Mesenteric fat pad (tissue), 1 donor: ENCODE results near the gene TMEM135. TPM values are rescaled to one million over a fixed set of nuclear protein-coding genes. Genes with fewer than 3 reads are reported as not detected.
"Not testable (repeated sequence)": the region's sequence is repeated elsewhere in the genome, so short reads cannot be mapped to it uniquely, and the experiment has no call there.

Source experiments
- DNase-seq: peaks from one replicate; pipeline ENCODE4 v3.0.0-alpha.2; 2020; ENCODE audit warnings: low spot score
- total RNA-seq: library from RNA; stranded (reverse); fragmentation: NEBNext Ultra II Directional; extraction: Animal tissue kit (Norgen Biotek cat#: 25700); gene quantifications from one replicate; pipeline ENCODE4 v1.2.1, GENCODE V29; 2021
- donor health status: DM: yes; HTN: yes; CAD: no.

The TMEM135 gene
- total RNA-seq, 1 donor from 2014 or later = 64.3 TPM

- DNase-seq = no peak
Observed at GRCh38 chr11:87255589-87255988, 217.9 kb downstream of the TMEM135 start.

- DNase-seq = no peak
Observed at GRCh38 chr11:87256694-87257340, 219.1 kb downstream of the TMEM135 start.

- DNase-seq = no peak
Observed at GRCh38 chr11:87258171-87258833, 220.6 kb downstream of the TMEM135 start.

DNA sequence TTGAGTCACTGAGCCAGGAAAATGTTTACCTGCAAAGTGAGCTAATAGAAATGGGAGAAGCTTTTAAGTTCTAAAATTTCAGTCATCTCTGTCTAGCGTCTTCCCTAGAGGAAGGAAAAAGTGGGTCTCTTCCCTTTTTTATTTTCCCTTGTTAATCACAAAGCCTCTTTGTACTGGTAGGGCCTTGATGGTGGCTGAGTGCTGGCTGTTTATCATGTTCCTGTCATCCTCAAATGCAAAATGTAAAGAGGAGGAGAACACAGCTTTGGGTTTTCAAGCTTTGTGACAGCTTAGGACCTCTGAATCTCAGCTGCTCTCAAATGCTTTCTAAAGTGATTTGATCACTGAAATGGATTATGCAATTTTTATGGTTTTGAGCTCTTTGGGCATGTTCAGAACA is 222.0 kb downstream of the TMEM135 start:
- no peak for DNase-seq

- no peak for DNase-seq
Observed at GRCh38 chr11:87260811-87261210, 223.1 kb downstream of the TMEM135 start.

- DNase-seq = no peak
Observed at GRCh38 chr11:87263264-87263838, 225.6 kb downstream of the TMEM135 start.

- DNase-seq = no peak
Observed at GRCh38 chr11:87263979-87264378, 226.2 kb downstream of the TMEM135 start.

DNA sequence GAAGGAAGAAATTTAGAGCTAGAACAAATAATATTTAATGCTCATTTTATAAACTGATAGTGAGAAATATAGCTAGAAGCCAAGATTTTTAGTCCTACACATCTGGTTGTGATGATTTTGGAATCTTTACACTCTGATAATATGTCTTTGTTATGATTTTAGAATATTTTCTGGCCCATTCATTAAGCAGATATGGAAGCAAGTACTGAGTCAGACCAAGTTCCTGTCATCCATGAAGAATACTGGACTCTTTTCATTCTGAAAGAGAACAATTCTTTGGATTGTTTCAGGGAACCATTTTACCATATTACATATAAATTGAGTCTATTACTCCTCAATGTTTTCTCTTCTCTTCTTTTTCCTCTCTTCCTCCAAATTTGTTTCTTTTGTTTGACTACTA is 227.4 kb downstream of the TMEM135 start:
- DNase-seq = no peak

GRCh38 chr11:87265979-87266378 is 228.2 kb downstream of the TMEM135 start:
- no peak for DNase-seq

GRCh38 chr11:87266751-87267150 is 229.0 kb downstream of the TMEM135 start:
- DNase-seq = no peak

DNA sequence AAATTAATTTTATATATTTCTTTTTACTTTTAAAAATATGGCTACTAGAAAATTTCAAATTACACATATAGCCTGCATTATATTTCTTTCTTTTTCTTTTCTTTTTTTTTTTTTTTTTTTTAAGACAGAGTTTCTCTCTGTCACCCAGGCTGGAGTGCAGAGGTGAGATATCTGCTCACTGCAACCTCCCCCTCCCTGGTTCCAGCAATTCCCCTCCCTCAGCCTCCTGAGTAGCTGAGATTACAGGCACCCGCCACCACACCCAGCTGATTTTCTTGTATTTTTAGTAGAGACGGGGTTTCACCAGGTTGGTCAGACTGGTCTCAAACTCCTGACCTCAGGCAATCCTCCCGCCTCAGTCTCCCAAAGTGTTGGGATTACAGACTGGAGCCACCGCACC is 234.2 kb downstream of the TMEM135 start:
- not testable (repeated sequence) for DNase-seq

DNA sequence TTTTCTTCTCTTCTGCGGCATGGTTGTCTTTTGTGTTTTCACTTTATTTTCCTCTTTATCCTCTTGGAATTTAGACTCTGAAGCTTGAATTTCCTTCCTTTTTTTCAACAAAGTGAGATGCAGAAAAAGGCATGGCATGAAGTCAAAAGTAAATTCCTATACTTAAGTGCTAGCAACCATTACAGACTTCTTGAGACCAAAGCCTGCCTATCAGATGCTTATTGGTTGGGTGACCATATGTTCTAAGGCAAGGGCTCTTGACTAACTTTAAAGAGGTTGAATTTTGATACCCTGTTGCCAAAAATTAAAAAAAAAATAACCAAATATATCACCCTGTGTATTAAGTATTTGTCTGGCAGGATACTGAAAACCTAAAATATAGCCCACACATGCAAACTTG is 237.4 kb downstream of the TMEM135 start:
- DNase-seq = no peak

DNA sequence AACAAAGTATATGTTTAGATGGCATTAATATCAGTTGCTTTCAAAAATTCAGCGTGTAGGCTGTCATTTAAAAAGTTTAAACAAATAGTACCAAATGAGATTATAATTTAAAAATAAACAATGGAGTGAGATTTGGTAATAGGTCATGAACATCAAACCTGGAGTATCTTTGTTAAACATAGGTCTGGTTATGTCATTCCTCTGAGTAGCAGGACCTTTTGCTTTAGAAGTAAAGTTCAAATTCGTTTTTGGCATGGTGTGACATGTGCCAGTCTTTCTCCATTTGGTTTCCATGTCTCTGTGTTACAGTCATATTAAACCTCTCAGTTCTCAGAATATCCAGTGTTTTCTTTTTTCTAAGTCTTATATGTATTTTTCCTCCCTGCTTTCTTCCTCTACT is 242.4 kb downstream of the TMEM135 start:
- no peak for DNase-seq

DNA sequence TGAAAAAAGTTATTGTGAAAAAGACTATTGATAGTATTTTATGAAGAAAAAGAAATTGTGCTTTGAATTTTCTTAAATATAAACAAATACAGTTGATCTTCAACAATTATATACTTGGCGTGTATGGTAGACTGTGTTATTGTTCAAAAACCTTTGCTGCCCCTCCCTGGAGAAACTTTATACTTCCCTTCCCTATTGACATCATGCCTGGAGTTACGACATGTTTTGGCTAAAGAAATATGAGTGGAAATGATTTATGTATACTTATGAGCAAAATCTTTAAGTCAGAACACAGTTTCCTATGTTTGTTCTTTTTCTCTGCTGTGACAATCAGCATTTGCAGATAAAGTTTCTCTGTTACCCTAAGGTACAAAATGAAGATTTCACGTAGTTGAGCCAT is 243.8 kb downstream of the TMEM135 start:
- no peak for DNase-seq

DNA sequence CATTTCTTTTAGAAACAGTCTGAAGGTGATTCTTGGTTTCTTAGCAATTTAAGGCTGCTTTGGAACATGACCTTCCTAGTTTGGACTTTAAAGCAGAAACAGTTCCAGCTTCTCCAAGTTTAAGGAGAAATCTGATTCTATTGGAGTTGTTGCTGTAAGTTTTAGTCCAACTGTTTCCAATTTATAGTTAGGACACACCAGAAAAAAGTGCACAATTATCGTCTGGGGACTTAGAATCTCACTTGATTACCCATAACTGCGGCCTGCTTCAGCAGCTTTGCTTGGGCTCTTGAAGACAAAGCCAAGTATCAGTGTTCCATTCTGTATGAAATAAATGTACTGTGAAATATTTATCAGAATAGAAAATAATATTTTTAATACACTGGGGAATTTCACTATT is 246.6 kb downstream of the TMEM135 start:
- no peak for DNase-seq

DNA sequence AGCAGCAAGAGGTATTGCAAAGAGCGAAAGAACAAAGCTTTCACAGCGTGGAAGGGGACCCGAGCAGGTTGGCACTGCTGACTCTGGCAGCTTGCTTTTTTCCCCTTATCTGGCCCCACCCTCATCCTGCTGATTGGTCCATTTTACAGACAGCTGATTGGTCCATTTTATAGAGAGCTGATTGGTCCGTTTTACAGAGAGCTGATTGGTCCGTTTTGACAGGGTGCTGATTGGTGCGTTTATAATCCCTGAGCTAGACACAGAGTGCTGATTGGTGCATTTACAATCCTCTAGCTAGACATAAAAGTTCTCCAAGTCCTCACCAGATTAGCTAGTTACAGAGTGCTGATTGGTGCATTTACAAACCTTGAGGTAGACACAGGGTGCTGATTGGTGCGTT is 247.9 kb downstream of the TMEM135 start:
- DNase-seq = not testable (repeated sequence)

- DNase-seq = no peak
Observed at GRCh38 chr11:87286338-87286737, 248.6 kb downstream of the TMEM135 start.

DNA sequence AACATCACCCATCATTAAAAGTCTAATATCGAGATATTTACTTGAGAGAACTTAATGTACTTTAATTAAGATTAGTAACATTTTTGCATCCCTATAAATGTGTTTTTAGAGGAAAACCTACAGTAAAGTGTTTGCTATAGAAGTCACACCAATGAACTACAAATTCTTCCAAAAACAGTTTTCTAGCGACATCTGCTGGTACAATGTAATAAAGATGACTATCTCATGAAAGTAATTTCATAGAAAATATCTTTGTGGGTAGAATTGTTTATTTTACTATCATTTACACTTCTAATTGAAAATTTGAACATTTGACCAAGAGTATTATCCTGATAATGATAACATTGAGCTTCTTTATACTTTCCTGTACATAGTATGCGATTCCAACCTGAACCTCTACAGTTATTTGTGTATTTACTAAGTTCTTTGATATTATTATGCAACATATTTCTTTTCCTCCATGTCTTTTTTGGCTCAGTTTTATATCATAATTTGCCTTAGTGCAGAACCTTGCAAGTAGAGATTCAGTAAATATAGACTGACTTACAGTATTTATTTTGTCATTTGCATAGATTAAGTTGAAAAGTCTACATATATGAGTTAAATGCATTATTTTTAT is 252.7 kb downstream of the TMEM135 start:
- DNase-seq = no peak

GRCh38 chr11:87292598-87292997 is 254.9 kb downstream of the TMEM135 start:
- no peak for DNase-seq

DNA sequence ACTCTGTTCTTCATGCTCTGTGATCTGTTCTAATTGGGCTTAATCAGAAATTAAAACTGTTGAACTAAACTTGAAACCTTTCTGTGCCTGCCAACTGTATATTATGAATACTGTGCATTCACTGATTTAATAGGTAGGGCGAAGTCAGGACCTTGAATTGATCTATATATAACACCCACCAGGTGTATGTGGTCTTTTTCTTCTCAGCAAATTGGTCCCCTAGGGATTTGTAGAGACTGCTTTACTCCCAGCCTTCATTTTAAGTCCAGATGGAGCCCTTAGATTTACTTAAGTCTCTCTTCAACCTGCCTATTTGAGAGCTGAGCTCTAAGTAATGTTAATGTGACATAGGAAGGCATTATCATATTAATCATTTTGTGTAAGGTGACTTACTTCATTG is 257.5 kb downstream of the TMEM135 start:
- DNase-seq = no peak

DNA sequence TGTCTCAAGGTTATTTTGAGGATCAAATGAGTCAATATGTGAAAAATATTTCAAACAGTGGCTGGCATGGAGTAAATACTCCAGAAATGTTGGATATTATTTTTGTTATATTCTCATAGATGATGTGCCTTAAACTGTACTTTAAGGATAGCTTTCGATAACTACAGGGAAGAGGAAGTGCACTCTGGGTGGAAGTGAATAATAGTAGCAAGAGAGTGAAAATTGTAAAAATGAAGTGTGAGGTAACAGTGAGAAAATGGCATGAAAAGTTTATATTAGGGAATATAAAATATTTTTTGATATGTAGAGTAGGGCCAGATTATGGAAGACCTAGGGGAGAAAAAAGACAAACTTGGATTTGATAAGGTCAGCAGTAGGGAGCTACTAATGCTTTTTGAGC is 258.9 kb downstream of the TMEM135 start:
- no peak for DNase-seq

DNA sequence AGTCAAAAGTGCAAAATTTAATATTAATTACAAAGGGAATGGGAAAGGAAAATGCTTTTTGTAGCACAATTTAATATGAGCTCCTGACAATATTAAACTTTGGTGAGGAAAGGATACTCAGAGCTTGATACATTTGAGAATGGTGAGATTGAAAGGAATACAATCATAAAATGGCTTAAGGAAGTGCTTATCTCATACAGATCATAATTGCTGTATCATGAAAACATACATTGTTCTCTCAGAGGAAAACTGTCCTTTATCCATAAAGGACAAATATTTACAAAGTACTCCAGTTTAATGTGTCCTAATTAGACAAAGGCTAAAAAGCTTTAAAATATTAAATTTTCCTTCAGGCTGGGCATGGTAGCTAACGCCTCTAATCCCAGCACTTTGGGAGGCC is 260.4 kb downstream of the TMEM135 start:
- no peak for DNase-seq
